Lower lobe of right lung (tissue), 2 donors: ENCODE measurements around the gene MOXD1. TPM values are rescaled to one million over a fixed set of nuclear protein-coding genes. Genes with fewer than 3 reads are reported as not detected.

Experiments used
- ATAC-seq, 2 donors: fragments of 200-7000 bp; cut with Tn5 transposase; one replicate each; pipeline ENCODE4 v1.9.1; 2020 to 2022; ENCODE audit warnings: mild to moderate bottlenecking in 2 of 2, moderate library complexity in 2 of 2
- DNase-seq: peaks from one replicate; pipeline ENCODE4 v3.0.0-alpha.2; 2020
- H3K27ac ChIP-seq: fragments of 200-600 bp; one replicate; pipeline ENCODE4 v1.8.0; 2022
- H3K27me3 ChIP-seq: fragments of 200-600 bp; one replicate; pipeline ENCODE4 v1.8.0; 2022; ENCODE audit warnings: low read depth
- H3K36me3 ChIP-seq: fragments of 200-600 bp; one replicate; pipeline ENCODE4 v1.8.0; 2022; ENCODE audit warnings: mild to moderate bottlenecking
- H3K4me1 ChIP-seq: fragments of 200-600 bp; one replicate; pipeline ENCODE4 v1.8.0; 2022
- H3K4me3 ChIP-seq: fragments of 200-600 bp; one replicate; pipeline ENCODE4 v1.8.0; 2022; ENCODE audit warnings: mild to moderate bottlenecking
- H3K9me3 ChIP-seq: fragments of 200-600 bp; one replicate; pipeline ENCODE4 v1.8.0; 2022
- intact Hi-C: fragments of 100-400 bp; cut with DNase I; formaldehyde crosslinking; loops from one replicate; pipeline ENCODE4 v1.11.0; 2022
- total RNA-seq: library from RNA; stranded (reverse); fragmentation: NEBNext Ultra II Directional; extraction: Animal tissue kit (Norgen Biotek cat#: 25700); gene quantifications from one replicate; pipeline ENCODE4 v1.2.1, GENCODE V29; 2021
- TF ChIP-seq, protein P1 (sequence below): fragments of 200-600 bp; IDR thresholded peaks from one replicate; pipeline ENCODE4 v1.8.0; 2022; ENCODE audit warnings: antibody characterized with exemption, mild to moderate bottlenecking
- donor health status: DM: no; HTN: yes; CAD: no; lungs with severe emphysema.

MOXD1 gene
- total RNA-seq, 1 donor from 2014 or later: 13.4 TPM

DNA sequence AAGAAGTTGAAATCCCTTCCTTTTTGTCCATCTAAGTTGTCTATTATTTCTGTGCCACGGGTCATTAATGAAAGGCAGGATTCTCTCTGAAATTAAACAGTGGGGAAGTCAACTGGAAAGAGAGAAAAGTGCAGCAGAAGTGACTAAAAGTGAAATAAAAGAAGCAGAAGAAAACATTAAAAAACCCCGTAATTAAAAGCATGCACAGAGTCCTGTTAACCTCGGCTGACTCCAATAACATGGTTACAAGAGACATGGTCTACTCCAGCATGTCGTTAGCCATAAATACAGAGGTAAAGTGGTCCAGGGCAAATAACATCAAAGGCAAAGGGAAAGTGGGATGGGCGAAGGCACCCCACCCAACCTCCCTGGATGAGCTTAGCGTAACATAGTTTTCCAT lies 13.0 kb upstream of the MOXD1 start:
- H3K27ac ChIP-seq: no peak overlapping the region
- ATAC-seq: no peak
- H3K36me3 ChIP-seq: no peaks in the 10 kb centered on the region
- TF ChIP-seq, protein P1, sequence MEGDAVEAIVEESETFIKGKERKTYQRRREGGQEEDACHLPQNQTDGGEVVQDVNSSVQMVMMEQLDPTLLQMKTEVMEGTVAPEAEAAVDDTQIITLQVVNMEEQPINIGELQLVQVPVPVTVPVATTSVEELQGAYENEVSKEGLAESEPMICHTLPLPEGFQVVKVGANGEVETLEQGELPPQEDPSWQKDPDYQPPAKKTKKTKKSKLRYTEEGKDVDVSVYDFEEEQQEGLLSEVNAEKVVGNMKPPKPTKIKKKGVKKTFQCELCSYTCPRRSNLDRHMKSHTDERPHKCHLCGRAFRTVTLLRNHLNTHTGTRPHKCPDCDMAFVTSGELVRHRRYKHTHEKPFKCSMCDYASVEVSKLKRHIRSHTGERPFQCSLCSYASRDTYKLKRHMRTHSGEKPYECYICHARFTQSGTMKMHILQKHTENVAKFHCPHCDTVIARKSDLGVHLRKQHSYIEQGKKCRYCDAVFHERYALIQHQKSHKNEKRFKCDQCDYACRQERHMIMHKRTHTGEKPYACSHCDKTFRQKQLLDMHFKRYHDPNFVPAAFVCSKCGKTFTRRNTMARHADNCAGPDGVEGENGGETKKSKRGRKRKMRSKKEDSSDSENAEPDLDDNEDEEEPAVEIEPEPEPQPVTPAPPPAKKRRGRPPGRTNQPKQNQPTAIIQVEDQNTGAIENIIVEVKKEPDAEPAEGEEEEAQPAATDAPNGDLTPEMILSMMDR: no peak
- no peaks in the 10 kb centered on the region for H3K9me3 ChIP-seq
- intact Hi-C loops: no loop called here
- H3K4me3 ChIP-seq: no peak overlapping the region
- DNase-seq: no peak
- no peaks in the 10 kb centered on the region for H3K27me3 ChIP-seq
- no peaks in the 10 kb centered on the region for H3K4me1 ChIP-seq

DNA sequence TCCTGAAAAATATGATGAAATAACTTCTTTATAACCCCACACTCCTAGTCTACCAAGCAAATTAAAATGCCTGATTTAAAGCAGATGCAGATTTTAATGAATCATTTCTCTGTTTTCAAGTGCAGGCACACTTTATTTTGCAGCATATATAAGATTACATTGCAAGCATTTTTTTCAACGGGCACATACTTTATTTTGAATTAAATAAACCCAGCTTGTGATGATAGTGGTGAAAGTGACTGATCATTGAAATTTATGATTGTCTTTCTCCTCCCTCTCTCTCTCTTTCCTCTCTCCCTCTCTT lies 12.2 kb upstream of the MOXD1 start:
- H3K4me1 ChIP-seq: no peaks in the 10 kb centered on the region
- no peak for ATAC-seq
- no peaks in the 10 kb centered on the region for H3K27me3 ChIP-seq
- no peak overlapping the region for H3K27ac ChIP-seq
- no peaks in the 10 kb centered on the region for H3K36me3 ChIP-seq
- TF ChIP-seq, protein P1: no peak
- DNase-seq: no peak
- no peaks in the 10 kb centered on the region for H3K9me3 ChIP-seq
- H3K4me3 ChIP-seq: no peak overlapping the region
- intact Hi-C loops: no loop called here

DNA sequence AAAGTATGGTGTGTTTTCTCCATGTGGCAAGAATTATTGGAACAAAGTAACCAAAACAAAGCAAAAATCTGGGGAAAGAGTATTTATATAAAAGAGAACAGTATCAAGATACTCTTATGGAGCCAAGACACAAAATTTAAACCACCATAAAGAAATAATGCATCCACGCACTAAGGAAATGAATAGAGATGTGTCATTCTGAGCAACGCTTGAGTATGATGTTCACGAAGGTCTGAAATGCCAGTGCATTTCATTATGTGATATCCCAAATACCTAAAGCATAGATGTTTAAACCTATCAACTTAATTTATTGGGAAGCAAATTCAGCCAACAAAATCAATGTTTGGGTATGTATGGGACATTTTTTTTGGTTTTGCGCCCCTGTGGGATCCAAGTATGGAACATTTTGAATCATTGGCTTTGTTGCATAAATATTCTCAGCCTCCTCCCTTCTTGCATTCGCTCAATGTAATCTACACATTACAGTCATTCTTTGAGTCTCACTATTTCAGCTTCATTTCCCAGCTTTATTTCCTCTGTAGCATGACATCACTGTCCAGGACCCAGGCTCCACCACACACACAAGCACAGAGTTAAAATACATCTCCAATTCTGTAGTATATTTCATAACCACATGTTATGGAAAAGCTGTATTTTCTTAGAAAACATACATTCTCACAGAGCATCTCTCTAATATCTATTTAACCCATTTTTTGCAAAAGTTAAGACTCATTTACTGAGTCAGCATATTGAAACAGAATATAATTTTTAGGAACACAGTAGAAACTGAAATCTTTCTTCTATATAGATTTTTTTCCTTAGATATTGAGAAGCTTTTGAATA lies 11.6 kb upstream of the MOXD1 start:
- Histone ChIP-seq H3K4me3 (no peak overlapping the region), H3K27ac (no peak overlapping the region), H3K27me3 (no peaks in the 10 kb centered on the region), H3K9me3 (no peaks in the 10 kb centered on the region), H3K4me1 (no peaks in the 10 kb centered on the region), H3K36me3 (no peaks in the 10 kb centered on the region)
- intact Hi-C loops: no loop called here
- DNase-seq (no peak), ATAC-seq (no peak)
- TF ChIP-seq, protein P1: no peak

DNA sequence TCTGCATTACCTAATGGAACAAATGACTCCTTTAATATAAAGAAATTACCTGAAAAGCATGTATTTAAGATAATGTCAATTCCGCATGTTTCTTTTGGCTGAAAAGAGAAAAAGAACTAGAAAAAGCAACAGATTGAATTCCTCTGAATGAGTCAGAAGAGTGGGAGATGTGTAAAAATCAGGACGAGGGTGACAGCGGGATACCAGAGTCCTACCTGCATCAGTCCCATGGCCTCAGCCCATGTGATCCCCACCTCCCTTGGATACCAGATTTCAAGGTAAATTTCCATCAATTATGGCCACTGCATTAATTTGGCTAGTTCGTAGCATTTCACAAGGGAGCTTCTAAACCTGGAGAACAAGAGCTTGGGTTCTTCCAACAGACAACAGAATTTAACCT lies 10.0 kb upstream of the MOXD1 start:
- Histone ChIP-seq H3K36me3 (no peaks in the 10 kb centered on the region), H3K27me3 (no peaks in the 10 kb centered on the region), H3K27ac (no peak overlapping the region), H3K4me1 (no peaks in the 10 kb centered on the region), H3K9me3 (no peaks in the 10 kb centered on the region), H3K4me3 (no peak overlapping the region)
- intact Hi-C loops: no loop called here
- DNase-seq (no peak), ATAC-seq (no peak)
- TF ChIP-seq, protein P1: no peak

DNA sequence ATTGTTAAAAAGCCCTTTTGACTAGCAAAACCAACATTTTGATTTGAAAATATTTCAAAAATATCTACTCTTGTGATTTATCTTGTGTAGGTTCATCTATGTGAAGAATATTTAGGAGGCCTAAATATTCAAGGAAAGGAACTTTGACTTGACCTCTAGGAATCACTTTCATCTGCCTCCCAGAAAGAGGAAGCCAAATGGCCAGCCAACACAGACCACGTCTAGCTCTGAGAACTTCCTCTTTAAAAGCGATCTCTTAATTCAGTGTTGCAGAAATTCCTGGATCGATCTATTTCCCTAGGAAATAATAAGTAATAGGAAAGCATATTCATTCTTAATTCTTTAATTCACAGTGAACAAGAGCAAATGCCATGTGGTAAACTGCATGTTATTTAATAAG lies 9.6 kb upstream of the MOXD1 start:
- ATAC-seq: no peak

More for the DNA sequence above, 9.6 kb upstream of the MOXD1 start:
- Histone ChIP-seq H3K27me3 (no peaks in the 10 kb centered on the region), H3K9me3 (no peaks in the 10 kb centered on the region), H3K4me1 (no peaks in the 10 kb centered on the region), H3K4me3 (no peak overlapping the region), H3K27ac (no peak overlapping the region), H3K36me3 (no peaks in the 10 kb centered on the region)
- no peak for DNase-seq
- intact Hi-C loops: no loop called here
- TF ChIP-seq, protein P1: no peak
